ENCODE measurements around the gene SUN3. TPM values are rescaled to one million over a fixed set of nuclear protein-coding genes. Genes with fewer than 3 reads are reported as not detected.
A peak's percentile ranks its signal among the peaks of the same experiment; 100 is the strongest.

Gene SUN3
- total and polyA plus RNA-seq, 5 donors from 2014 or later: not detected

DNA sequence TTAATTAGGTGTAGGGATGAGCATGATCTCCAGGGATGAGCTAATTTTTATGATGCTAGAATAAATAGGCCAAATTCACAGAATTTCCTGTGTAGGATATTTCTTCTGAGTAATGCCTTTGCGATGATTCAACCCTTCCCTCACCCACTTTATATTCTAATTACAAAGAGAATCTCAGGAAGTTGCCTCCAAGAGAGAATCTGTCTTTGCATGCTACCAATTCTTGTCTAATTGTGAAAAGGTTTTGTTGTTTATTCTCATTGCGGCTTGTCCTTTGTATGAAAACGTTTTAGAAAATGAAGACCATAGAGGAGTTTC is 12.7 kb upstream of the SUN3 start:
- Histone ChIP-seq H3K4me3 (ENCODE audit: low read depth, low read length) (no peak overlapping the region), H3K9me3 (ENCODE audit: control insufficient read depth in 2 of 2, low read length in 2 of 2) (no peaks in the 10 kb centered on the region), H3K27me3 (ENCODE audit: control insufficient read depth, insufficient read depth, low read length) (peaks cover 5% of the 10 kb centered on the region), H3K36me3 (ENCODE audit: control insufficient read depth, insufficient read depth, low read length) (no peaks in the 10 kb centered on the region), H3K4me1 (ENCODE audit: control insufficient read depth, insufficient read depth, low read length, poor library complexity, severe bottlenecking) (no peaks in the 10 kb centered on the region), H3K27ac (ENCODE audit: insufficient read depth, low read length, poor library complexity, severe bottlenecking) (no peak overlapping the region)
- Mint-ChIP-seq H3K9me3 (peaks cover 0 to 2% (median 0%) of the 10 kb centered on the region in 7 donors), H3K36me3 (no peaks in the 10 kb centered on the region), H3K4me1 (peaks cover 3 to 23% (median 6%) of the 10 kb centered on the region in 4 donors), H3K27me3 (peaks cover 13% of the 10 kb centered on the region), H3K4me3 (no peak overlapping the region), H3K27ac (peak overlapping the region in 1 of 3 donors; percentile 23)
- ATAC-seq (ENCODE audit: low read depth in 2 of 2) (no peak), DNase-seq (peak in 1 of 3 donors; percentile 8)

DNA sequence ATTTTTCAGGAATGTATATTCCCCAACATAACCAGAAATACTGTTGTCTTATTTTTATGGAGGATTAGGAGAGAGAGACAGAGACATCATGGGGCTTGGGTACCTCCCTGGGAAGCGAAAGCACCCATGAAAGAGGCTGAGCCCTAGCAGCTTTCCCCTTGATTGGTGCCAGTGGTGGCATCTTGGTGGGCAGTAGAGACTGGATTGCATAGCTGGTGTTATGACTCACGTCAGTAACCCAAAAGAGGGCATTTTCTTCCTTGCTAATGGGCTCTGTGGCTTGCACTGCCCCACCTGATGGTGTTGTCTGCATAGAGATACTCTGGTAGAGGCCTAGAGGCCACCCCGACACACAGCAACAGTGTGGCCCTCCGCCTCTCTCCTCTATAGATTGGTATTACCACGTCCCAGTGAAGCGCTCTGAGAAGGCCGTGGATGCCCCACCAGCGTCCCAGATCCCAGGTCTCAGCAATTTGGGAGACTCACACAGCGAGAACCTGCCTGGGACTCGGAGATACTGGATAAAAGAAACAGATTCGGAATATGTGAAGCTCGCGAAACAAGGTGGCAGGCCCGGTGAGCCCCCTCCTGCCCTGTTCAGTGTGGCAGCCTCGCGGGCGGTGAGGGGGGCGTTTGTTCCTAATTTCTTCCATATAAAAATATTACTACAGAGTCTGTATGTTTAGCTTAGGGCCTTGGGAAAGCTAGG is 12.2 kb upstream of the SUN3 start:
- H3K27ac ChIP-seq (ENCODE audit: insufficient read depth, low read length, poor library complexity, severe bottlenecking): no peak overlapping the region
- DNase-seq (no peak), ATAC-seq (ENCODE audit: low read depth in 2 of 2) (no peak)
- no peaks in the 10 kb centered on the region for H3K36me3 ChIP-seq (ENCODE audit: control insufficient read depth, insufficient read depth, low read length)
- H3K27me3 Mint-ChIP-seq: peaks cover 18% of the 10 kb centered on the region
- H3K27me3 ChIP-seq (ENCODE audit: control insufficient read depth, insufficient read depth, low read length): peaks cover 5% of the 10 kb centered on the region
- peak overlapping the region in 1 of 3 donors; percentile 29 for H3K27ac Mint-ChIP-seq
- H3K9me3 Mint-ChIP-seq: peaks cover 0 to 2% (median 0%) of the 10 kb centered on the region in 7 donors
- peaks cover 0 to 20% (median 4%) of the 10 kb centered on the region in 4 donors for H3K4me1 Mint-ChIP-seq
- H3K9me3 ChIP-seq (ENCODE audit: control insufficient read depth in 2 of 2, low read length in 2 of 2): no peaks in the 10 kb centered on the region
- H3K4me3 ChIP-seq (ENCODE audit: low read depth, low read length): no peak overlapping the region
- H3K4me1 ChIP-seq (ENCODE audit: control insufficient read depth, insufficient read depth, low read length, poor library complexity, severe bottlenecking): peaks cover 1% of the 10 kb centered on the region
- no peaks in the 10 kb centered on the region for H3K36me3 Mint-ChIP-seq
- no peak overlapping the region for H3K4me3 Mint-ChIP-seq

DNA sequence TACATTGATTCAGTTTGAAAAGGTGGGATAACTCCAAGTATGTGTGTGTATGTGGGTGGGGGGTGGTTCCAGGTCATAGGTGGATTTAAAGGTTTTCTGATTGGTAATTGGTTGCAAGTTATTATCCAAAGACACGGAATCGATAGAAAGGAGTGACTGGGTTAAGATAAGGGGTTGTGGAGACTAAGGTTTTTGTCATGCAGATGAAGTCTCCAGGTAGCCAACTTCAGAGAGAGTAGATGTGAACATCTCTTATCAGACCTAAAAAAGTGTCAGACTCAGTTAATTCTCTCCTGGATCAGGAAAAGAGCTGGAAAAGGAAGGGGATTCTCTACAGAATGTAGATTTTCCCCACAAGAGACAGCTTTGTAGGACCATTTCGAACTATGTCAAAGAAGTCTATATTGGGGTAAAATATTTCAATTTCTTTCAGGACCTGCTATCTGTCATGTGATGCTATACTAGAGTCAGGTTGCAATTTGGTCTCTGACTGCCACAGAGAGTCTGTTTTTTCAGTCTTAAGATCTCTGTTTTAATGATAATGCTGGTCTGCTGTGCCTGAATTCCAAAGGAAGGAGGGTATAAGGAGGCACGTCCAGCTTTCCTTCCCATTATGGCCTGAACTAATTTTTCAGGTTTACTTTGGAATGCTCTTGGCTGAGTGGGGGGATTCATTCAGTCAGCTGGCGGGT is 10.1 kb upstream of the SUN3 start:
- Mint-ChIP-seq H3K27me3 (peaks cover 40% of the 10 kb centered on the region), H3K9me3 (peaks cover 0 to 3% (median 0%) of the 10 kb centered on the region in 7 donors), H3K4me3 (no peak overlapping the region), H3K27ac (no peak overlapping the region), H3K4me1 (peaks cover 0 to 20% (median 8%) of the 10 kb centered on the region in 4 donors), H3K36me3 (no peaks in the 10 kb centered on the region)
- H3K36me3 ChIP-seq (ENCODE audit: control insufficient read depth, insufficient read depth, low read length): no peaks in the 10 kb centered on the region
- H3K4me1 ChIP-seq (ENCODE audit: control insufficient read depth, insufficient read depth, low read length, poor library complexity, severe bottlenecking): peaks cover 13% of the 10 kb centered on the region
- no peaks in the 10 kb centered on the region for H3K9me3 ChIP-seq (ENCODE audit: control insufficient read depth in 2 of 2, low read length in 2 of 2)
- ATAC-seq (ENCODE audit: low read depth in 2 of 2): no peak
- no peak overlapping the region for H3K27ac ChIP-seq (ENCODE audit: insufficient read depth, low read length, poor library complexity, severe bottlenecking)
- H3K4me3 ChIP-seq (ENCODE audit: low read depth, low read length): no peak overlapping the region
- DNase-seq: no peak
- peaks cover 7% of the 10 kb centered on the region for H3K27me3 ChIP-seq (ENCODE audit: control insufficient read depth, insufficient read depth, low read length)

DNA sequence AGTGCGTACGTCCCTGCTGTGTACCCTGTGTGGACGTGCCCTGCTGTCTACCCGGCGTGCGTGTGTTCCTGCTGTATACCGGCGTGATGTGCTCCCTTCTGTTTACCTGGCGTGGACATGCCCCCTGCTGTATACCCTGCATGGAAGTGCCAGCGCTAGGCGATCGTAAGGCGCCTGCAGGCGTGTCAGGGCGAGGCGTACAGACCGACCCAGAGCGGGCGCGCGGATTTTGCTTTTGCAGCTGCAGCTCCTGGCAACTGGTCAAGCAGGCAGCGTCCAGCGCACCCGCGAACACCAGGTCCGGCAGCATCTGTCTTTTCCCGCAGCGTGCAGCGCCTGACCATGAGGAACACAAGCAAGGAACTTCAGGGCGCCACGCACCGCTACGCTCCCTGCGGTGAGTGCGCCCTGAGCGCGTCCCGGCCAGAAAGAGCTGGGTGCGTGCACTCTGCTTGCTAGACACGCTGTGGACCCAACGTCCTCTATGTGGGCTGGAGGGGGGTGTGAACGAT is 7.1 kb upstream of the SUN3 start:
- H3K27me3 ChIP-seq (ENCODE audit: control insufficient read depth, insufficient read depth, low read length): peaks cover 11% of the 10 kb centered on the region
- DNase-seq (peak in 2 of 3 donors; percentile 13 to 18), ATAC-seq (ENCODE audit: low read depth in 2 of 2) (peak in 1 of 2 donors; percentile 22)
- peaks cover 0 to 5% (median 0%) of the 10 kb centered on the region in 7 donors for H3K9me3 Mint-ChIP-seq
- peak overlapping the region; percentile 75 to 93 (median 90) for H3K4me3 Mint-ChIP-seq
- H3K4me1 ChIP-seq (ENCODE audit: control insufficient read depth, insufficient read depth, low read length, poor library complexity, severe bottlenecking): peaks cover 13% of the 10 kb centered on the region
- H3K4me3 ChIP-seq (ENCODE audit: low read depth, low read length): peak overlapping the region; percentile 46
- peaks cover 0 to 17% (median 6%) of the 10 kb centered on the region in 4 donors for H3K4me1 Mint-ChIP-seq
- H3K36me3 ChIP-seq (ENCODE audit: control insufficient read depth, insufficient read depth, low read length): no peaks in the 10 kb centered on the region
- H3K27ac Mint-ChIP-seq: peak overlapping the region in 2 of 3 donors; percentile 47 to 63
- H3K27ac ChIP-seq (ENCODE audit: insufficient read depth, low read length, poor library complexity, severe bottlenecking): no peak overlapping the region
- no peaks in the 10 kb centered on the region for H3K9me3 ChIP-seq (ENCODE audit: control insufficient read depth in 2 of 2, low read length in 2 of 2)
- no peaks in the 10 kb centered on the region for H3K36me3 Mint-ChIP-seq
- peaks cover 61% of the 10 kb centered on the region for H3K27me3 Mint-ChIP-seq

DNA sequence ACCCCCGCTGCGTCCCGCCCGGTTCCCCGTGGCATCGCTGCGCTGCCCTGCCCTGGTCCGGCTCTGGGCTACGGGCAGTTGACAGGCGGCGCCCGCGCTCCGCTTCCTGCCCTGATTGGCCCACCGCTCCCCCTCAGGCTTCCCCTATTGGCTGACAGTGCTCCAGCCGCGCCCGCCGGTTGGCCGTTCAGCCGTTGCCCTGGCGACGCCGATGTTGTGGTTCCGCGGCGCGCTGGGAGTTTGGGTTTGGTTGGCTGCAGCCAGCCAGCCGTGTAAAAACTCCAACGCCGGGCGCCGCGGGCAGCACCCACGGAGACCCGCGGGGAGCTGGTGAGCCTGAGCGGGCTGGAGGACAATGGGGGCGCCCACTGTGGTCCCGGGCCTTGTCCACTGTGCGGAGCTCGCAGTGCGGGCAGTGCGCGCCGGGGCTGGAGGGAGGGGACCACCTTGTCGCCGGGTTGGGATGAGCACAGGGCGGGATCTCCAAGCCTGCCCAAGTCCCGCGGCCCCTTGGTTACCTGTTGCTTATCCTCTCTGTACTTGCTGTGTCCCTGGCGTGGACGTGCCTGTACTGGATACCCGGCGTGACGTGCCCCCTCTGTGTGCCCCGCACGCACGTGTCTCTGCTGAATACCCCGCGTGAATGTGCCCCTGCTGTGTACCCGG is 6.5 kb upstream of the SUN3 start, which contains the start of gene C7orf57:
C7orf57 (plus strand) TSS at position 243 of the 666 bp plus-strand sequence. CDS start 766 bp downstream, outside the sequence.
- Histone ChIP-seq H3K27me3 (ENCODE audit: control insufficient read depth, insufficient read depth, low read length) (peaks cover 13% of the 10 kb centered on the region), H3K27ac (ENCODE audit: insufficient read depth, low read length, poor library complexity, severe bottlenecking) (no peak within 1 kb of the TSS), H3K36me3 (ENCODE audit: control insufficient read depth, insufficient read depth, low read length) (no peaks in the 10 kb centered on the region), H3K4me3 (ENCODE audit: low read depth, low read length) (peak within 1 kb of the TSS; percentile 46), H3K9me3 (ENCODE audit: control insufficient read depth in 2 of 2, low read length in 2 of 2) (no peaks in the 10 kb centered on the region), H3K4me1 (ENCODE audit: control insufficient read depth, insufficient read depth, low read length, poor library complexity, severe bottlenecking) (peaks cover 13% of the 10 kb centered on the region)
- DNase-seq (peak; percentile 85 to 88 (median 86)), ATAC-seq (ENCODE audit: low read depth in 2 of 2) (peak; percentile 91 to 97)
- Mint-ChIP-seq H3K27me3 (peaks cover 66% of the 10 kb centered on the region), H3K27ac (peak within 1 kb of the TSS; percentile 47 to 76 (median 63)), H3K4me3 (peak within 1 kb of the TSS; percentile 75 to 93 (median 90)), H3K4me1 (peaks cover 0 to 17% (median 6%) of the 10 kb centered on the region in 4 donors), H3K36me3 (no peaks in the 10 kb centered on the region), H3K9me3 (peaks cover 0 to 5% (median 0%) of the 10 kb centered on the region in 7 donors)

DNA sequence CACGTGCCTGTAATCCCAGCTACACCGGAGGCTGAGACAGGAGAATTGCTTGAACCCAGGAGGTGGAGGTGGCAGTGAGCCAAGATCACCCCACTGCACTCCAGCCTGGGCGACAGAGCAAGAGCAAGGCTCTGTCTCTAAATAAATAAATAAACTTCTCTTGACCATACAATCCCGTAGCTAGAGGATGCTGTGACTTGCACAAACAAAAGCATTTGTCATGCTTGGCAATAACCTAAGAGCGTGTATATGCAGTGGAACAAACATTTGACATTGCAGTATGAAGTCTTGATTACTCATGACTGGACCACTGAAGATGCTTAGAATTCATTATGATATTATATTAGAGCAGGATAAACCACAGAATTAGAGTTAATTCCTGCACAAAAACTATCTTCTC is 5.0 kb upstream of the SUN3 start:
- Mint-ChIP-seq H3K4me1 (peaks cover 0 to 17% (median 6%) of the 10 kb centered on the region in 4 donors), H3K27ac (no peak overlapping the region), H3K36me3 (no peaks in the 10 kb centered on the region), H3K4me3 (peak overlapping the region in 1 of 4 donors; percentile 26), H3K27me3 (peaks cover 79% of the 10 kb centered on the region), H3K9me3 (peaks cover 0 to 5% (median 0%) of the 10 kb centered on the region in 7 donors)
- Histone ChIP-seq H3K9me3 (ENCODE audit: control insufficient read depth in 2 of 2, low read length in 2 of 2) (no peaks in the 10 kb centered on the region), H3K4me3 (ENCODE audit: low read depth, low read length) (no peak overlapping the region), H3K36me3 (ENCODE audit: control insufficient read depth, insufficient read depth, low read length) (no peaks in the 10 kb centered on the region), H3K4me1 (ENCODE audit: control insufficient read depth, insufficient read depth, low read length, poor library complexity, severe bottlenecking) (peaks cover 13% of the 10 kb centered on the region), H3K27ac (ENCODE audit: insufficient read depth, low read length, poor library complexity, severe bottlenecking) (no peak overlapping the region), H3K27me3 (ENCODE audit: control insufficient read depth, insufficient read depth, low read length) (peaks cover 23% of the 10 kb centered on the region)
- DNase-seq (no peak), ATAC-seq (ENCODE audit: low read depth in 2 of 2) (no peak)

DNA sequence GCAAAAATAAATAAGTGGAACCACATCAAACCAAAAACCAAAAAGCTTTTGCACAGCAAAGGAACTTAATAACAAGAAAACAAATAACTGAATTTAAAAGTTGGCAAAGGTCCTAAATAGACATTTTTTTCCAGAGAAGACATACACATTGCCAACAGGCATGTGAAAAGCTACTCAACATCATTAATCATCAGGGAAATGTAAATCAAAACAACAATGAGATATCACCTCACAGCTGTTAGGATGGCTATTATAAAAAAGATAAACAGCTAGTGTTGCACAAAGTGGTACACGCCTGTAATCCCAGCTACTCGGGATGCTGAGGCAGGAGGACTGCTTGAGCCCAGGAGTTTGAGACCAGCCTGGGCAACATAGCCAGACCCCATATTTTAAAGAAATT is 2.2 kb upstream of the SUN3 start:
- ATAC-seq (ENCODE audit: low read depth in 2 of 2): no peak
- DNase-seq: no peak
- Histone ChIP-seq H3K36me3 (ENCODE audit: control insufficient read depth, insufficient read depth, low read length) (no peaks in the 10 kb centered on the region), H3K27ac (ENCODE audit: insufficient read depth, low read length, poor library complexity, severe bottlenecking) (no peak overlapping the region), H3K9me3 (ENCODE audit: control insufficient read depth in 2 of 2, low read length in 2 of 2) (no peaks in the 10 kb centered on the region), H3K4me1 (ENCODE audit: control insufficient read depth, insufficient read depth, low read length, poor library complexity, severe bottlenecking) (peaks cover 12% of the 10 kb centered on the region), H3K27me3 (ENCODE audit: control insufficient read depth, insufficient read depth, low read length) (peaks cover 25% of the 10 kb centered on the region), H3K4me3 (ENCODE audit: low read depth, low read length) (no peak overlapping the region)
- Mint-ChIP-seq H3K4me3 (no peak overlapping the region), H3K4me1 (peaks cover 0 to 10% (median 5%) of the 10 kb centered on the region in 4 donors), H3K27me3 (peaks cover 76% of the 10 kb centered on the region), H3K27ac (no peak overlapping the region), H3K9me3 (peaks cover 0 to 4% (median 0%) of the 10 kb centered on the region in 7 donors), H3K36me3 (no peaks in the 10 kb centered on the region)
